ENCODE results near the gene HINT1. TPM values are rescaled to one million over a fixed set of nuclear protein-coding genes. Genes with fewer than 3 reads are reported as not detected.

Gene HINT1
- 100 to 1,000 TPM; 458 to 495 (median 478) TPM for polyA plus RNA-seq
- long read RNA-seq, donor 1, transcript HINT1-204 (2 exons, 681 nt): minor isoform, 19 of 1,548 reads
- long read RNA-seq, donor 1, transcript HINT1-209 (3 exons, 656 nt): minor isoform, 28 of 1,548 reads
- long read RNA-seq, donor 1, transcript HINT1-201 (3 exons, 1,081 nt): major isoform, 1,128 of 1,548 reads
- long read RNA-seq, donor 1, partial matches to known transcripts: 177 of 1,548 reads
- long read RNA-seq, donor 1, other reads (novel, unspliced or antisense): 193 of 1,548 reads
- long read RNA-seq, donor 2, transcript HINT1-201 (3 exons, 1,081 nt): major isoform, 243 of 307 reads
- long read RNA-seq, donor 2, transcript HINT1-204 (2 exons, 681 nt): minor isoform, 5 of 307 reads
- long read RNA-seq, donor 2, transcript HINT1-209 (3 exons, 656 nt): minor isoform, 6 of 307 reads
- long read RNA-seq, donor 2, partial matches to known transcripts: 36 of 307 reads
- long read RNA-seq, donor 2, other reads (novel, unspliced or antisense): 13 of 307 reads
- long read RNA-seq, donor 3, transcript HINT1-209 (3 exons, 656 nt): minor isoform, 14 of 482 reads
- long read RNA-seq, donor 3, transcript HINT1-204 (2 exons, 681 nt): minor isoform, 8 of 482 reads
- long read RNA-seq, donor 3, transcript HINT1-201 (3 exons, 1,081 nt): major isoform, 315 of 482 reads
- long read RNA-seq, donor 3, partial matches to known transcripts: 103 of 482 reads
- long read RNA-seq, donor 3, other reads (novel, unspliced or antisense): 38 of 482 reads
- long read RNA-seq, donor 4, transcript HINT1-201 (3 exons, 1,081 nt): major isoform, 15 of 15 reads
- long read RNA-seq, donor 4, partial matches to known transcripts: 0 of 15 reads
- long read RNA-seq, donor 4, other reads (novel, unspliced or antisense): 0 of 15 reads
- long read RNA-seq, donor 5, transcript HINT1-201 (3 exons, 1,081 nt): major isoform, 124 of 148 reads
- long read RNA-seq, donor 5, partial matches to known transcripts: 19 of 148 reads
- long read RNA-seq, donor 5, other reads (novel, unspliced or antisense): 0 of 148 reads
- long read RNA-seq, donor 6, transcript HINT1-209 (3 exons, 656 nt): minor isoform, 10 of 417 reads
- long read RNA-seq, donor 6, transcript HINT1-201 (3 exons, 1,081 nt): major isoform, 345 of 417 reads
- long read RNA-seq, donor 6, partial matches to known transcripts: 38 of 417 reads
- long read RNA-seq, donor 6, other reads (novel, unspliced or antisense): 19 of 417 reads
- long read RNA-seq, donor 7, transcript HINT1-204 (2 exons, 681 nt): minor isoform, 5 of 636 reads
- long read RNA-seq, donor 7, transcript HINT1-209 (3 exons, 656 nt): minor isoform, 16 of 636 reads
- long read RNA-seq, donor 7, transcript HINT1-201 (3 exons, 1,081 nt): major isoform, 502 of 636 reads
- long read RNA-seq, donor 7, partial matches to known transcripts: 55 of 636 reads
- long read RNA-seq, donor 7, other reads (novel, unspliced or antisense): 56 of 636 reads
- long read RNA-seq, donor 8, transcript HINT1-201 (3 exons, 1,081 nt): major isoform, 40 of 43 reads
- long read RNA-seq, donor 8, partial matches to known transcripts: 0 of 43 reads
- long read RNA-seq, donor 8, other reads (novel, unspliced or antisense): 0 of 43 reads
- long read RNA-seq, donor 9, transcript HINT1-209 (3 exons, 656 nt): minor isoform, 6 of 118 reads
- long read RNA-seq, donor 9, transcript HINT1-201 (3 exons, 1,081 nt): major isoform, 97 of 118 reads
- long read RNA-seq, donor 9, partial matches to known transcripts: 12 of 118 reads
- long read RNA-seq, donor 9, other reads (novel, unspliced or antisense): 0 of 118 reads
- long read RNA-seq, donor 10, transcript HINT1-204 (2 exons, 681 nt): minor isoform, 7 of 698 reads
- long read RNA-seq, donor 10, transcript HINT1-201 (3 exons, 1,081 nt): major isoform, 544 of 698 reads
- long read RNA-seq, donor 10, transcript HINT1-209 (3 exons, 656 nt): minor isoform, 27 of 698 reads
- long read RNA-seq, donor 10, partial matches to known transcripts: 80 of 698 reads
- long read RNA-seq, donor 10, other reads (novel, unspliced or antisense): 38 of 698 reads

GRCh38 chr5:131165119-131165727 lies at the start of gene HINT1:
HINT1 (minus strand) TSS chr5:131165256; CDS start chr5:131165205, 51 bp downstream.
- peak within 1 kb of the TSS; percentile 84 to 97 (median 95) for H3K27ac ChIP-seq (ENCODE audit: low read depth in 1 of 3, low read length in 2 of 3)
- H3K36me3 ChIP-seq (ENCODE audit: control insufficient read depth in 3 of 3, insufficient read depth in 2 of 3, low read depth in 1 of 3, low read length in 3 of 3): peaks cover 0 to 11% (median 5%) of the 10 kb centered on the region in 3 donors
- no peaks in the 10 kb centered on the region for H3K27me3 ChIP-seq (ENCODE audit: control insufficient read depth in 3 of 3, insufficient read depth in 3 of 3, low read length in 3 of 3)
- H3K4me1 ChIP-seq (ENCODE audit: control insufficient read depth in 3 of 3, insufficient read depth in 2 of 3, low read depth in 1 of 3, low read length in 2 of 3): peaks cover 0 to 10% (median 6%) of the 10 kb centered on the region in 3 donors
- WGBS, 3 donors: 0 to 1% (median 1%) methylated on average over 20 to 33 of the region's 33 CpGs
- DNase-seq (peak; percentile 96 to 97), FAIRE-seq (no peak)
- peak within 1 kb of the TSS; percentile 75 to 86 (median 83) for H3K4me3 ChIP-seq (ENCODE audit: low read depth in 1 of 3, low read length in 3 of 3)
- H3K9me3 ChIP-seq (ENCODE audit: control insufficient read depth in 2 of 2, insufficient read depth in 1 of 2, low read depth in 1 of 2, low read length in 1 of 2): no peaks in the 10 kb centered on the region

DNA sequence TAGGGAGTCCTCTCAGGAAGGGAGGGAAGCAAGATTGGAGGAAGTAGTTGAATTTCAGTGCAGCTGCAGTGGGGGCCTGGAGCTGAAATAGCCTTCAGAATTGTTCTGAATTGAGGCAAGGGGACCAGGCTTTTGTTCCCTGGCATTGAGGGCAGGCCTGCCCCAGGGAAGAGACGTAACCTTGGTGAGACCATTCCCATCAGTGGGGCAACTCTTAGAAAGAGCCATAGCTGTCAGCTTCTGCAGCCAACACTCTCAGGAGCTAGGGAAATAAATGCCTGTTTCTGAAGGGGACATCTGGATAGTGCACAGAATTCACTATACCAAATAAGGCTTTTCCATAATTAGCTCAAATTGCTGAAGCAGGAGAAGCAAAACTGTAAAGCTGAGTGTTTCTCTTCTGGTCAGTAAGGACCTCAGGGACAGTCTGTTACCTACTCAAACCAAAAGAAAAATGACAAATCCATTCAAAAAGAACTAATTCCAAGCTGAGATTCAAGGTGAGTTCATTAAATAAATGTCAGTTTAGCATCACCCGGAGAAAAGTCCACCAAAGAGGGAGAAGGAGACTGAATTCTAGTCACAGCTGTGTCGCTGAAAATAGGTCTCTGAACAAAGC lies 49.7 kb upstream of the HINT1 start:
- H3K27me3 ChIP-seq (ENCODE audit: control insufficient read depth in 3 of 3, insufficient read depth in 3 of 3, low read length in 3 of 3): no peaks in the 10 kb centered on the region
- FAIRE-seq (no peak), DNase-seq (no peak)
- H3K27ac ChIP-seq (ENCODE audit: low read depth in 1 of 3, low read length in 2 of 3): no peak overlapping the region
- H3K36me3 ChIP-seq (ENCODE audit: control insufficient read depth in 3 of 3, insufficient read depth in 2 of 3, low read depth in 1 of 3, low read length in 3 of 3): no peaks in the 10 kb centered on the region
- H3K9me3 ChIP-seq (ENCODE audit: control insufficient read depth in 2 of 2, insufficient read depth in 1 of 2, low read depth in 1 of 2, low read length in 1 of 2): no peaks in the 10 kb centered on the region
- peaks cover 0 to 3% (median 2%) of the 10 kb centered on the region in 3 donors for H3K4me1 ChIP-seq (ENCODE audit: control insufficient read depth in 3 of 3, insufficient read depth in 2 of 3, low read depth in 1 of 3, low read length in 2 of 3)
- no peak overlapping the region for H3K4me3 ChIP-seq (ENCODE audit: low read depth in 1 of 3, low read length in 3 of 3)
- 72 to 91% (median 82%) methylated on average over 3 of the region's 3 CpGs for WGBS, 3 donors

GRCh38 chr5:131212471-131213021 lies 47.5 kb upstream of the HINT1 start:
- FAIRE-seq (no peak), DNase-seq (no peak)
- Histone ChIP-seq H3K9me3 (ENCODE audit: control insufficient read depth in 2 of 2, insufficient read depth in 1 of 2, low read depth in 1 of 2, low read length in 1 of 2) (no peaks in the 10 kb centered on the region), H3K27ac (ENCODE audit: low read depth in 1 of 3, low read length in 2 of 3) (no peak overlapping the region), H3K4me1 (ENCODE audit: control insufficient read depth in 3 of 3, insufficient read depth in 2 of 3, low read depth in 1 of 3, low read length in 2 of 3) (peaks cover 0 to 4% (median 3%) of the 10 kb centered on the region in 3 donors), H3K4me3 (ENCODE audit: low read depth in 1 of 3, low read length in 3 of 3) (no peak overlapping the region), H3K36me3 (ENCODE audit: control insufficient read depth in 3 of 3, insufficient read depth in 2 of 3, low read depth in 1 of 3, low read length in 3 of 3) (no peaks in the 10 kb centered on the region), H3K27me3 (ENCODE audit: control insufficient read depth in 3 of 3, insufficient read depth in 3 of 3, low read length in 3 of 3) (no peaks in the 10 kb centered on the region)
- WGBS, 3 donors: 79 to 88% (median 87%) methylated on average over 5 of the region's 5 CpGs

- DNase-seq: no peak
- no peak overlapping the region for H3K27ac ChIP-seq (ENCODE audit: low read depth in 1 of 3, low read length in 2 of 3)
- WGBS, 3 donors: 94 to 97% (median 95%) methylated on average over 5 of the region's 5 CpGs
- no peak for FAIRE-seq
- no peaks in the 10 kb centered on the region for H3K27me3 ChIP-seq (ENCODE audit: control insufficient read depth in 3 of 3, insufficient read depth in 3 of 3, low read length in 3 of 3)
- no peaks in the 10 kb centered on the region for H3K36me3 ChIP-seq (ENCODE audit: control insufficient read depth in 3 of 3, insufficient read depth in 2 of 3, low read depth in 1 of 3, low read length in 3 of 3)
- no peak overlapping the region for H3K4me3 ChIP-seq (ENCODE audit: low read depth in 1 of 3, low read length in 3 of 3)
- no peaks in the 10 kb centered on the region for H3K9me3 ChIP-seq (ENCODE audit: control insufficient read depth in 2 of 2, insufficient read depth in 1 of 2, low read depth in 1 of 2, low read length in 1 of 2)
- peaks cover 0 to 4% (median 3%) of the 10 kb centered on the region in 3 donors for H3K4me1 ChIP-seq (ENCODE audit: control insufficient read depth in 3 of 3, insufficient read depth in 2 of 3, low read depth in 1 of 3, low read length in 2 of 3)
These were observed 46.6 kb upstream of the HINT1 start for GRCh38 chr5:131211669-131212068.

DNA sequence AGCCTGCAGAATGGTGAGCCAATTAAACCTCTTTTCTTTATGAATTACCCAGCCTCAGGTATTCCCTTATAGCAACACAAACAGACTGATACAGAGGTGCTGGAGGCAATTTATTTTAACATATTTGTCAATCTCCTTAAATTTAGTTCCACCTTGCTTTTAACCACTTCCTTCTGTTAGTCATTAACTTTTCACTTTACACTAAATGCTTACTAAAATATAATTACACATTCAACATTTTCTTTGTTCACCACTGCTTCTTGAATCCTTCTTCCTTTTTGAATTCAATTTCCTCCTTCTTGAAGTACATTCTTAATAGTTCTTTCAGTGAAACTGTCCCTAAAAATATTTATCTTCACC lies 45.1 kb upstream of the HINT1 start:
- FAIRE-seq (peak; percentile 72), DNase-seq (no peak)
- H3K9me3 ChIP-seq (ENCODE audit: control insufficient read depth in 2 of 2, insufficient read depth in 1 of 2, low read depth in 1 of 2, low read length in 1 of 2): no peaks in the 10 kb centered on the region
- peaks cover 0 to 4% (median 3%) of the 10 kb centered on the region in 3 donors for H3K4me1 ChIP-seq (ENCODE audit: control insufficient read depth in 3 of 3, insufficient read depth in 2 of 3, low read depth in 1 of 3, low read length in 2 of 3)
- no peaks in the 10 kb centered on the region for H3K27me3 ChIP-seq (ENCODE audit: control insufficient read depth in 3 of 3, insufficient read depth in 3 of 3, low read length in 3 of 3)
- H3K36me3 ChIP-seq (ENCODE audit: control insufficient read depth in 3 of 3, insufficient read depth in 2 of 3, low read depth in 1 of 3, low read length in 3 of 3): no peaks in the 10 kb centered on the region
- H3K4me3 ChIP-seq (ENCODE audit: low read depth in 1 of 3, low read length in 3 of 3): no peak overlapping the region
- H3K27ac ChIP-seq (ENCODE audit: low read depth in 1 of 3, low read length in 2 of 3): peak overlapping the region in 1 of 3 donors; percentile 67

DNA sequence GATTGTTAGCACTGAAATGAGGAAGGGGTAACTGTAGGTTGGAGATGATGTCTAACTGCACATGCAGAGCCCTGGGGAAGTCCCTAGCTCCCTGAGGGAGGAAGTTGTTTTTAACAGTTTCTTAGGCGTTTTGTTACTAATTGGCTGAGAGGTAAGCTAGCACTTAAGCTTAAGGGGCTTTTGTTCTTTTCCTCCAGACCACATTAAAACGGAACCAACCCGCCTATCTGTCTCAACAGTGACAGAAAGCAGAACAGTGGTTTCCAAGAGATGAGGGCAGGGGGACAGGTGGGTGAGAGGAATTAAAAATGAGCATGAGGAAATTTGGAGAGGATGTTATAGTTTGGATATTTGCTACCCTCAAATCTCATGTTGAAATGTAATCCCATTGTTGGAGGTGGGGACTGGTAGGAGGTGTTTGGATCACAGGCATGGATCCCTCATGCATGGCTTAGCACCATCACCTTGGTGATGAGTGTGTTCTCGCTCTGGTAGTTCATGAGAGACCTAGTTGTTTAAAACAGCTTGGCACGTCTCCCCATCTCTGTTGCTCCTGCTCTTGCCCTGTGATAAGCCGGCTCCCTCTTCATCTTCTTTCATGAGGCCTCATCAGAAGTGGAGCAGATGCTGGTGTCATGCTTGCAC lies 44.6 kb upstream of the HINT1 start:
- no peak for DNase-seq

More for the DNA sequence above, 44.6 kb upstream of the HINT1 start:
- H3K27ac ChIP-seq (ENCODE audit: low read depth in 1 of 3, low read length in 2 of 3): peak overlapping the region in 1 of 3 donors; percentile 67
- 43 to 74% (median 52%) methylated on average over 6 of the region's 6 CpGs for WGBS, 3 donors
- no peak for FAIRE-seq
- H3K27me3 ChIP-seq (ENCODE audit: control insufficient read depth in 3 of 3, insufficient read depth in 3 of 3, low read length in 3 of 3): no peaks in the 10 kb centered on the region
- H3K4me3 ChIP-seq (ENCODE audit: low read depth in 1 of 3, low read length in 3 of 3): no peak overlapping the region
- H3K9me3 ChIP-seq (ENCODE audit: control insufficient read depth in 2 of 2, insufficient read depth in 1 of 2, low read depth in 1 of 2, low read length in 1 of 2): no peaks in the 10 kb centered on the region
- H3K4me1 ChIP-seq (ENCODE audit: control insufficient read depth in 3 of 3, insufficient read depth in 2 of 3, low read depth in 1 of 3, low read length in 2 of 3): peaks cover 0 to 4% (median 2%) of the 10 kb centered on the region in 3 donors
- no peaks in the 10 kb centered on the region for H3K36me3 ChIP-seq (ENCODE audit: control insufficient read depth in 3 of 3, insufficient read depth in 2 of 3, low read depth in 1 of 3, low read length in 3 of 3)

Measured in small intestine (tissue), 16 donors.